H1 (cell line): ENCODE results near the gene MAPKAPK2. TPM values are rescaled to one million over a fixed set of nuclear protein-coding genes. Genes with fewer than 3 reads are reported as not detected.
A peak's percentile ranks its signal among the peaks of the same experiment; 100 is the strongest.

Experiments
- CTCF ChIA-PET: fragments of 300-600 bp; sonication (Branson Sonifier 250); formaldehyde crosslinking; loops from one replicate; lab custom pipeline; 2021; ENCODE audit not compliant: partially characterized antibody; lab: Charles Lee
- POLR2A ChIA-PET: fragments of 300-600 bp; sonication (Branson Sonifier 250); formaldehyde crosslinking; loops from one replicate; lab custom pipeline; 2021; ENCODE audit warnings: inconsistent platforms; ENCODE audit not compliant: partially characterized antibody; lab: Charles Lee
- DNase-seq, 2 experiments: peaks; one replicate each; pipeline versions ENCODE4 v3.0.0 to v3.0.0-alpha.2; 2010 to 2022; ENCODE audit warnings: low spot score in 2 of 2, low read depth in 1 of 2, mixed read lengths in 1 of 2
- FAIRE-seq: peaks from 2 replicates; lab custom pipeline; 2011; peaks lifted over from hg19 to GRCh38; lab: Jason Lieb, UNC
- H2AFZ ChIP-seq: 2 replicates; pipeline ENCODE4 v1.8.1; 2012; ENCODE audit warnings: low read length, inconsistent platforms
- H2AK5ac ChIP-seq: 2 replicates; pipeline ENCODE4 v1.6.1; 2013; ENCODE audit warnings: low read depth, low read length
- H2BK120ac ChIP-seq: replicated peaks from 2 replicates; pipeline ENCODE3; 2013; ENCODE audit warnings: low read depth, low read length, inconsistent platforms
- H2BK12ac ChIP-seq: 2 replicates; pipeline ENCODE4 v1.6.1; 2013; ENCODE audit warnings: low read depth, low read length
- H2BK15ac ChIP-seq: 2 replicates; pipeline ENCODE4 v1.6.1; 2013; ENCODE audit warnings: low read length
- H2BK20ac ChIP-seq: 2 replicates; pipeline ENCODE4 v1.6.1; 2013; ENCODE audit warnings: low read length
- H2BK5ac ChIP-seq: 2 replicates; pipeline ENCODE4 v1.6.1; 2013; ENCODE audit warnings: low read depth, low read length
- H3K14ac ChIP-seq: 2 replicates; pipeline ENCODE4 v1.6.1; 2013; ENCODE audit warnings: inconsistent platforms; ENCODE audit not compliant: insufficient read length
- H3K18ac ChIP-seq: 2 replicates; pipeline ENCODE4 v1.6.1; 2013; ENCODE audit warnings: low read length; ENCODE audit errors: extremely low read depth
- H3K23ac ChIP-seq: 2 replicates; pipeline ENCODE4 v1.6.1; 2013; ENCODE audit warnings: inconsistent platforms; ENCODE audit not compliant: insufficient read length
- H3K23me2 ChIP-seq: 2 replicates; pipeline ENCODE4 v1.6.1; 2013; ENCODE audit warnings: low read depth, low read length
- H3K27ac ChIP-seq: 2 replicates; pipeline ENCODE4 v1.6.1; 2011; ENCODE audit warnings: low read depth, low read length, inconsistent platforms
- H3K27me3 ChIP-seq, 4 experiments: replicated peaks in 1 of 4; 1 replicate in 1 of 4; 2 replicates in 3 of 4; pipeline versions ENCODE4 v1.6.1 to v1.8.1; 2011 to 2013; ENCODE audit warnings: low read length in 3 of 4, mild to moderate bottlenecking in 3 of 4, inconsistent platforms in 2 of 4, mixed read lengths in 2 of 4, moderate library complexity in 1 of 4; ENCODE audit not compliant: control insufficient read depth in 3 of 4, insufficient read depth in 3 of 4; ENCODE audit errors: extremely low read depth in 1 of 4
- H3K36me3 ChIP-seq, 4 experiments: 2 replicates each; pipeline versions ENCODE4 v1.6.1 to v1.8.1; 2011 to 2013; ENCODE audit warnings: mild to moderate bottlenecking in 4 of 4, low read length in 3 of 4, moderate library complexity in 2 of 4, control low read depth in 1 of 4, inconsistent platforms in 1 of 4; ENCODE audit not compliant: insufficient read depth in 4 of 4, control insufficient read depth in 2 of 4
- H3K4ac ChIP-seq: replicated peaks from 2 replicates; pipeline ENCODE3; 2013; ENCODE audit warnings: low read length, low read depth, mixed read lengths, inconsistent platforms; ENCODE audit not compliant: insufficient read length
- H3K4me1 ChIP-seq, 4 experiments: replicated peaks in 1 of 4; 1 replicate in 1 of 4; 2 replicates in 3 of 4; pipeline versions ENCODE4 v1.6.1 to v1.8.1; 2011 to 2013; ENCODE audit warnings: low read length in 3 of 4, inconsistent platforms in 2 of 4, mixed read lengths in 1 of 4; ENCODE audit not compliant: insufficient read depth in 4 of 4, control insufficient read depth in 3 of 4
- H3K4me2 ChIP-seq, 2 experiments: 2 replicates each; pipeline versions ENCODE4 v1.6.1 to v1.8.1; 2011 to 2013; ENCODE audit warnings: low read depth in 2 of 2, low read length in 2 of 2, control low read depth in 1 of 2, inconsistent platforms in 1 of 2, mild to moderate bottlenecking in 1 of 2; ENCODE audit not compliant: insufficient read depth in 1 of 2
- H3K4me3 ChIP-seq, 4 experiments: fragments of 200-600, 300-600 bp in 1 of 4; sonication (generic), shearing (Covaris generic), sonication (Bioruptor Twin) in 1 of 4; 2 replicates each; pipeline versions ENCODE4 v1.5.1 to v1.8.1; 2011 to 2016; ENCODE audit warnings: low read length in 4 of 4, low read depth in 3 of 4, control low read depth in 2 of 4, inconsistent platforms in 2 of 4, mild to moderate bottlenecking in 2 of 4, mixed read lengths in 1 of 4, moderate library complexity in 1 of 4; ENCODE audit not compliant: insufficient read depth in 2 of 4; ENCODE audit errors: extremely low read depth in 1 of 4
- H3K56ac ChIP-seq: replicated peaks from 2 replicates; pipeline ENCODE3; 2013; ENCODE audit warnings: low read depth, mild to moderate bottlenecking, mixed read lengths, low read length, inconsistent platforms; ENCODE audit not compliant: insufficient read length
- H3K79me1 ChIP-seq: 2 replicates; pipeline ENCODE4 v1.6.1; 2013; ENCODE audit warnings: low read depth, low read length, control low read depth
- H3K79me2 ChIP-seq, 2 experiments: 2 replicates each; pipeline versions ENCODE4 v1.6.1 to v1.8.1; 2012 to 2013; ENCODE audit warnings: low read length in 2 of 2, mild to moderate bottlenecking in 2 of 2, inconsistent platforms in 1 of 2; ENCODE audit not compliant: insufficient read depth in 2 of 2, control insufficient read depth in 1 of 2
- H3K9ac ChIP-seq, 4 experiments: replicated peaks in 1 of 4; 1 replicate in 1 of 4; 2 replicates in 3 of 4; pipeline versions ENCODE4 v1.6.1 to v1.8.1; 2011 to 2013; ENCODE audit warnings: low read depth in 3 of 4, low read length in 3 of 4, control low read depth in 2 of 4, mild to moderate bottlenecking in 2 of 4, moderate library complexity in 2 of 4, inconsistent platforms in 1 of 4; ENCODE audit errors: extremely low read depth in 1 of 4
- H3K9me3 ChIP-seq, 2 experiments: 2 replicates each; pipeline versions ENCODE4 v1.6.1 to v1.8.1; 2012 to 2013; ENCODE audit warnings: mild to moderate bottlenecking in 2 of 2, moderate library complexity in 2 of 2, control low read depth in 1 of 2, inconsistent platforms in 1 of 2, low read depth in 1 of 2, low read length in 1 of 2, mixed read lengths in 1 of 2; ENCODE audit not compliant: insufficient read depth in 2 of 2
- H4K20me1 ChIP-seq, 2 experiments: replicated peaks in 1 of 2; 2 replicates each; pipeline versions ENCODE3 to v1.8.1; 2011 to 2013; ENCODE audit warnings: inconsistent platforms in 2 of 2, low read length in 2 of 2, mild to moderate bottlenecking in 1 of 2; ENCODE audit not compliant: insufficient read depth in 2 of 2, control insufficient read depth in 1 of 2
- H4K5ac ChIP-seq: 2 replicates; pipeline ENCODE4 v1.6.1; 2013; ENCODE audit warnings: low read length, low read depth, mixed read lengths, inconsistent platforms; ENCODE audit not compliant: insufficient read length
- H4K8ac ChIP-seq: 2 replicates; pipeline ENCODE4 v1.8.0; 2013; ENCODE audit warnings: mild to moderate bottlenecking, moderate library complexity, low read length, inconsistent platforms; ENCODE audit not compliant: insufficient read depth; ENCODE audit errors: extremely low read depth
- H4K91ac ChIP-seq: replicated peaks from 2 replicates; pipeline ENCODE3; 2013; ENCODE audit warnings: low read length, mixed read lengths, inconsistent platforms; ENCODE audit not compliant: insufficient read length
- BACH1 ChIP-seq: IDR thresholded peaks from 2 replicates; pipeline ENCODE4 v1.6.1; 2012; ENCODE audit warnings: low read length, improper control_type of control experiment
- CBX5 ChIP-seq: fragments of 300-800, 300-1000 bp; sonication (generic); IDR thresholded peaks from 2 replicates; pipeline ENCODE4 v1.7.1; 2016; ENCODE audit warnings: antibody characterized with exemption, low read length, low read depth
- CBX8 ChIP-seq: fragments of 300-800, 300-1000 bp; sonication (generic); IDR thresholded peaks from 2 replicates; pipeline ENCODE4 v1.7.1; 2016; ENCODE audit warnings: low read depth, low read length, borderline replicate concordance
- SIN3A ChIP-seq, 2 experiments: IDR thresholded peaks in 1 of 2; conservative IDR thresholded peaks in 1 of 2; 2 replicates each; pipeline ENCODE4 v1.6.1; 2011 to 2012; ENCODE audit warnings: low read length in 2 of 2, improper control_type of control experiment in 1 of 2, low read depth in 1 of 2, mild to moderate bottlenecking in 1 of 2
- WGBS, 2 experiments: shearing (Covaris generic) in 1 of 2; methylation state at CpG; one replicate each; pipeline versions ENCODE4 v1.1.6 to v1.1.7; 2013 to 2015; ENCODE audit warnings: low lambda C conversion rate in 2 of 2, mixed read lengths in 2 of 2, inconsistent platforms in 1 of 2, low coverage in 1 of 2, missing lambda C conversion rate in 1 of 2; ENCODE audit not compliant: insufficient replicate concordance in 2 of 2, insufficient coverage in 1 of 2, insufficient read length in 1 of 2; ENCODE audit errors: extremely low coverage in 1 of 2, missing lambda C conversion rate in 1 of 2; 5-methylcytosine and 5-hydroxymethylcytosine counted together
- polyA plus RNA-seq, 7 experiments: library from polyadenylated mRNA; depleted of rRNA in 3 of 7; stranded (reverse) in 5 of 7; unstranded in 2 of 7; fragments of >200 nt in 5 of 7; fragments of 200-250 nt in 2 of 7; gene quantifications; 1 replicate in 5 of 7; 2 replicates in 1 of 7; 4 replicates in 1 of 7; pipeline versions ENCODE4 v1.2.1 to v1.2.3, GENCODE V29; 2011 to 2013; ENCODE audit warnings: missing spikeins in 2 of 7, mixed read lengths in 2 of 7
- total RNA-seq: library from RNA; stranded (reverse); fragmentation: NEBNext Ultra II Directional; extraction: Animal tissue kit (Norgen Biotek cat#: 25700); gene quantifications from 2 replicates; pipeline ENCODE4 v1.2.1, GENCODE V29; 2021

MAPKAPK2 gene
- total and polyA plus RNA-seq, 2 of the 8 experiments (the other 6 are each of a cell fraction or from before 2014, with no cell fraction given): 27.5 to 44.9 TPM

DNA sequence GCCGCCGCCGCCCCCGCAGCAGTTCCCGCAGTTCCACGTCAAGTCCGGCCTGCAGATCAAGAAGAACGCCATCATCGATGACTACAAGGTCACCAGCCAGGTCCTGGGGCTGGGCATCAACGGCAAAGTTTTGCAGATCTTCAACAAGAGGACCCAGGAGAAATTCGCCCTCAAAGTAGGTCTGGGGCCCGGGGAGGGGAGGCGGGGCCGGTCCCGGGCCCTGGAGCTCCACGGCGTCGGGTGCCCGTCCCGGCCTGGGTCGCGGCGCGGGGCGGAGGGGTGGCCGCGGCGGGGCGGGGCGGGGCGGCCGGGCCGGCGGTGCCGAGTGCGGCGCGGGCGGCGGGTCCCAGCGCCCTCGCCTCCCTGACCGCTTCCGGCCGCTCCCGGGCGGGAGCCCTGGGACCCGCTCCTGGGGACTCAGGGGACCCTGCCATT, 646 bp downstream of the MAPKAPK2 start:
- ChIA-PET CTCF (interaction anchor here (1.6 to 10.4 kb wide), 2 partner anchors 27 to 55 kb away, joined by 4 to 48 read pairs; no protein-coding TSS in a partner anchor), POLR2A (interaction anchor here (1.1 kb wide), 1 partner anchor 50 kb away, joined by 3 read pairs; the partner anchor contains the start of gene DYRK3)

More for the DNA sequence above, 646 bp downstream of the MAPKAPK2 start:
- H2AFZ ChIP-seq: 0 out of 2 replicates have a peak overlapping the region, but pooled peaks have one; percentile 36
- no peak for TF ChIP-seq BACH1
- 0 out of 4 replicates have a peak, but pooled peaks of 1 of the 2 experiments have one; percentile 14 for TF ChIP-seq SIN3A (conservative IDR thresholded peaks at IDR 0.05 in 1 of 2, IDR thresholded peaks at IDR 0.05 in 1 of 2; ENCODE audit: low read depth in 1 of 2, low read length in 2 of 2)
- no peak for TF ChIP-seq CBX5
- TF ChIP-seq CBX8: no peak
- TF ChIP-seq, all 59 proteins: peak for 1
- Histone ChIP-seq H3K27me3 (peaks cover 9 to 31% (median 26%) of the 10 kb centered on the region in 4 experiments), H2BK120ac (no peak overlapping the region), H2BK5ac (no peak overlapping the region), H3K4me2 (peak overlapping the region; percentile 87 to 95), H3K4me3 (peak overlapping the region; percentile 80 to 88 (median 82)), H3K14ac (no peak overlapping the region), H3K23ac (no peak overlapping the region), H3K79me1 (peaks cover 10% of the 10 kb centered on the region), H4K91ac (no peak overlapping the region), H2BK15ac (no peak overlapping the region), H3K4me1 (peaks cover 10 to 27% (median 14%) of the 10 kb centered on the region in 4 experiments), H3K9me3 (no peaks in the 10 kb centered on the region), H3K27ac (peak overlapping the region; percentile 52; the same call in 1 of the 2 replicates), H4K8ac (peak overlapping the region; percentile 45; the same call in 1 of the 2 replicates), H3K56ac (no peak overlapping the region), H3K4ac (no peak overlapping the region), H2BK12ac (no peak overlapping the region), H3K36me3 (no peaks in the 10 kb centered on the region), H3K18ac (no peak overlapping the region), H3K9ac (peak overlapping the region; percentile 35 to 69 (median 60); a peak in 6 of 7 replicates), H2BK20ac (no peak overlapping the region), H3K23me2 (peaks cover 7% of the 10 kb centered on the region), H4K20me1 (peaks cover 25 to 28% of the 10 kb centered on the region in 2 experiments), H2AK5ac (no peak overlapping the region), H4K5ac (no peak overlapping the region), H3K79me2 (peaks cover 8 to 29% of the 10 kb centered on the region in 2 experiments; a peak in 3 of 4 replicates)
- no peak for FAIRE-seq
- no peak for DNase-seq
- 3% methylated on average over 6 of the region's 48 CpGs; no CpG with 5 or more reads in 1 of the 2 experiments for WGBS, 2 experiments
